Hypothalamus (tissue), 51 donors: Measurements from ENCODE around the gene GPC6.

Source experiments
- DNase-seq, 51 donors: peaks; one replicate each; lab custom pipeline; 2025; lab: John Stamatoyannopoulos, UW

The GPC6 gene

DNA sequence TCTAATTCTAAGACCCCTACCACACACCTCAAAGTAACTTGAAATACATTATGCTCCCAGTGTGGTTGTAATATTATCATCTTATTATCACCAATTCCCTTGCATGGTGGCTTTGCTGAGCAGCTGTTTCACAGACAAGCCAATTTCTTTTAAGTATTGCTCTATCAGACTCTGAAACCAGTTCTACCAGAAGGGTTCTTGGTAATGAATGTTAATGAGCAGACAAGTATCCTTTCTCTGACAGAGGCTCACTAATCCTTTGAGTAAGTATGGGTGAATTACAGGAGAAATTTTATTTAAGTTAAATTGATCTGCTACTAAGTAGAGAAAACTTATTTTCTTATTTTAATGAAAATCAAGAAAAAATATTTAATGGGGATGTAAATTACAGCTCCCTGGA lies 326.0 kb downstream of the GPC6 start:
- DNase-seq: no peak

DNA sequence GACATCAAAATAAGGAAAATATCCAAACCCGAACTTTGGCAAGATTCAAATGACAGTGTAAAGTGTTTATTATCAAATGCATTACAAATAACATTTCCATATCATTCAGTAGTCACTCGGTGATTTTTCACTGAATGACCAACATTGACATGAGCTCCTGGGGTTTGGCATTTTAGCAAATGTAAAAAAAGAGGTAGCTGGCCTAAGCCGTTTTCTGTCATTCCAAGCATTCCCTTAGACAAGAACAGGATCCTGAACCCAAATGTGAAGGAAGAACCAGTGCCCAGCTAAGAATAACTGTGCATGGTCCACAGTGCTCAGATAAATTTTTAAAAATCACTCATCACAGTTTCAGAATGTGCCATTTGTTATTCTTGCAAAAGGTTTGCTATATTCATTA lies 327.9 kb downstream of the GPC6 start:
- no peak for DNase-seq

DNA sequence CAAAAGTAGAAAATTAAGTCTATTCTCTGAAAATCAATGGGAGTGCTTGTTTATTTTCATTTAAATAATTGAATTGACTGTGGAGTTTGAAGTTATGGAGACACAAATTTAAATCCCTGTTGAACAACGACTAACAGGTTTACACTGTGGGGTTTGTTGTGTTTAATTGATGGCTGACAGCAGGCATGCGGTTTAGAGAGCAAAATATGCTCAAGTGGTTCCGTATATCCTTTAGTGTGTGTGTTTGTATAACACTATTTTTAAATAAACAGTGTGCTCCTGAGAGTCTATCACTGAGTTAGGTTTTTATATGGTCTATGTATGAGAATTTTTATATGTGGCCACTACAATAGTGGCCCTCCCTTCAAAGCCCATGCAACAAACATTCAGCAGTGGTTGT lies 332.0 kb downstream of the GPC6 start:
- DNase-seq: no peak

DNA sequence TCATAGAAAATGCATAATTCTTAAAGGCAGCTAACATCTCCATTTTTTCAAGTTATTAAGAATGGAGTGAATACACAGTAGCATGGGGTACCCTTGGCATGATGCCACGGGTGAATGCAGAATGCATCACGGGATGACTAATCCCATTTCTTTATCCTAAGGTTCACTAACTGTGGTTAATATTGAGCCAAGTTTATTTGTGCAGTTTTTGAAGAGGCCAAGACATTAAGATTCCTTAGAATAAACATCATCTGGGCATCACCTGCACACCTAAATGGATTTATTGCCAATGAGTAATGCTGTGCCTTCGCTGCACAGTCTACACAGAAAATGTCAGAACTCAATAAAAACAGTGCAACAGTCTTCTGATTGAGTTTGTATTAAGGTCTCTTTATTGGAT lies 333.1 kb downstream of the GPC6 start:
- no peak for DNase-seq

DNA sequence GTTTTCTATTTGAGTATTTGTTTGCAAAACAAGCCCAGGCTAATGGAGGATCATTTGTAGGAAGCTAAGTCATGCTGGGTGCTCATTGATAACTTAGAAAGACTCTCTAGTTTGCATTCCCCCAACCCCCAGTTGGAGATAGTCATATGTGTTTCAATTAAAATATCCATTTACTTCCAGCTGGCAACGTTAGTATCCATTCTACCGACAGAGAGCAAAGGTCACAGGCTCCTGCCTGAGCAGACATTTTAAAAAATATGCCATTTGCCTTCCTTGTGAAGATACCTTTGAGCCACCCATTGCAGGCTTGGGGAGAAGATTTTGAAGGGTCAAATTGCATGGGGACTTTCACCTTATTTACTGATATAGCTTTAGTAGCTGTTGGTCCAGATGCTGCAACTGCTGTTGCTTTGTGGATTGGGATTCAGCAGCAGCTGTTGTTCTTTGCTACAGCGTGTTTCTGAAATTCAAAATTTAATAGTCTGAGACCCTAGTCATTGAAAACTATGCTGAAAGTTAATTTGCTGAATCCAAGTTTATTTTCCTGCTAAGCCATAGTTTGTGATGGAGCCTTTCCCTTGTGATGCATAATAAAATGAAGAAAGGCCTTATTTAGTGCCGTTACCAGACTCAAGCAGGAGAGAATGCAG lies 335.1 kb downstream of the GPC6 start:
- no peak for DNase-seq

- DNase-seq: no peak
Measured at GRCh38 chr13:93562676-93563075, 336.1 kb downstream of the GPC6 start.

DNA sequence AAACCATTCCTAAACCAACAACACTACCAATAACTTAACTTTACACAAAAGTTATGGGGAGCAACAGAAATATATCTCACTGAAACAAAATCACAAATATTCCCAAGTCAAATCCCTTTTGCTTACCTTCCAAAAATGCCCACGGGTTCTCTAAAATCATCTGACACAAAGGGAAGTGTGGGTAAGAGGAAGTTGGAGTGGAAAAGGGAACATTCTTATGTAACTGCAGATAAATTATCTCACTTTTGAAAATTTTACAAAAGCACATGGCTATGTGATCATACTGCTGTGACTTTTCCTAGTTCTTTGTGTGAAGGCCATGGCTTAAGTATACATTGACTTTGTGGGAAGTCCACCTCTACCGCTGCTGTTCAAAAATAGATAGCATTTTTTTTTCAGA lies 350.5 kb downstream of the GPC6 start:
- no peak for DNase-seq

- no peak for DNase-seq
Measured at GRCh38 chr13:93589788-93590187, 363.2 kb downstream of the GPC6 start.

GRCh38 chr13:93603043-93603442 lies 376.4 kb downstream of the GPC6 start:
- DNase-seq: no peak

- no peak for DNase-seq
Measured at GRCh38 chr13:93614776-93615175, 388.2 kb downstream of the GPC6 start.

GRCh38 chr13:93620181-93620765 lies 393.7 kb downstream of the GPC6 start:
- no peak for DNase-seq

DNA sequence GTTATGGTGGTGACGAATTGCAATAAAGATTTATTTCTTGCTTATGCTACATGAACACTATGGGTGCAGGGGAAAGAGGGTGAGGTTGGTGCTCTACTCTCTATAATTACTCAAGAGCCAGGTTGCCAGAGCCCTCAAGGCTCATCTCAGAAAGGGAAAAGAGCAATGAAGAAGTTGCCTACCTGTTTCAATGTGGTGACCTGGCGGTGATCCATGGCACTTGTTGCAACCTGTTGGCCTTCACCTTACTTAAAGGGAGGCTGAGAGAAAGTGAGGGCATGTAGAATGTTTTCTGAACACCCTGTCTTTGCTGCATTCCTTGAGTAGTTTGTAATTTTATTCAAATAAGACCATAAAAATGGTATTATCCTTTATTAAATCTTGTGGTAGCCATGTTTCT lies 394.4 kb downstream of the GPC6 start:
- no peak for DNase-seq

DNA sequence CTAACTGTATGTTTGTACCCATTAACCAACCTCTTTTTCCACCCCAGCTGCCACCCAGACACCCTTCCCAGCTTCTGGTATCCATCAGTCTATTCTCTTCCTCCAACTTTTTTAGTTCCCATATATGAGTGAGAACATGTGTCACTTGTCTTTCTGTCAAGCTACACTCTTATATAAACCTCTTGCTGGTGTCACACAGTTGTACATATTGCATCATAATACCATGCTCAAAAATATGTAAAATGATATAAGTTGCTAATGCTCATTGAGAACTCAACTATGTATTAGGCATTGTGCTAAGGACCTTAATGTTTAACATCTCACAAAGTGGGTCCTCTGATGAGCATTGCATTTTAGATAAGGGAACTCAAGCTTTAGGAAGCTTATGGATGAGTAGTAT lies 395.4 kb downstream of the GPC6 start:
- no peak for DNase-seq

GRCh38 chr13:93624311-93624777 lies 397.7 kb downstream of the GPC6 start:
- no peak for DNase-seq

DNA sequence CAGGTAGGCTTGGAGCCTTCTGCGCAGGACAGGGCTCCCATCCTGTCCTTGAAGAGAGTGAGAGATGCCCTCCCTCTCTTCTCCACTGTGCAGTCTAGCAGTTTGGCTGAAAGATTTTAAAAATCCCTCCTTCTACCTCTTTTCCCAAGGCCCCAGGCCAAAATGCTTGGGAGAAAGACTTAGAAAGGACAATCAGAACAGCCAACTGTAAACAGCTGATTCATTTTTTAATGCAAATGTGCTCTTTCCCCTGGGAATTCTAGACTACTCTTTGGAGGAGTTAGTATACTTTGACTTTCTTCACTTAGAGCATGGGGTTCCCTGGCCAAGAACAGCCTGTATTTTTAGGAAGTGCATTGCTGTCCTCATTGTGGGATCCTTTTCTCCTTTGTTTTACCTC lies 398.9 kb downstream of the GPC6 start:
- no peak for DNase-seq

- no peak for DNase-seq
Measured at GRCh38 chr13:93628136-93628797, 401.7 kb downstream of the GPC6 start.

DNA sequence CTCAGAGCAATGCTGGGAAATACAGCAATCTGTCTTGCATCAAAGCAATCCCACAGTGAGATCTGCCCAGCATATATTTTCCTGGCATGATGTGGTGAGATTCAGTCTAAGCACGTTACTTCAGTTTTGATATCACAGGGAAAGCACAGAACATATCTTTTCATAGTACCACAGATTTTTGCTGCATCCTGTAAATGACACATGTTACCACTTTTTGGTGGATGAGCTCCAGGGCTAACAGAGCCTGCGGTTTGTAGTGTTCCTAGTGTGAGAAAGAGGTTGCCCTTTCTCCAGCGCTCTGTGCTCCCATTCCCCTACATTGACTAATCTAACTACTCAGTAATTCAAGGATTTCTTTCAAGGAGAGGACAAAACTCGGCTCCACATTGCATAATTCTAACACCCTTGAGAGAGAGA lies 409.0 kb downstream of the GPC6 start:
- no peak for DNase-seq

DNA sequence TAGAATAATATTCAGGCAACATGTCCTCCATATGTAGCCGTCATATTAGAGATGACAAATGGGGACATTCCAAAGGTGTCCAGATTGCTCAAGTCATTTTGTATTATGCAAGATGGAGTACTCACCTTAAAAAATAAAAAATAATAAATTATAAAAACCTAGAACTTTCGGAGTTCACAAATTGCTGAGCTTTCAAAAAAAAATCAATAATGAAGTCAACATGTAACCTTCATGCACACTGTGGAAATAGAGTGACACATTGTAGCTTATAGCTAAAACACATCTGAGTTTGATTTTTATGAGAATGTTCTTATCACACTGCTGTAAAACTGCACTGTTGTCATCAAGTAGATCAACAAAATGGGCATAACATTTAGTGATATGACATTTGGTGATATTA lies 411.2 kb downstream of the GPC6 start:
- no peak for DNase-seq

- no peak for DNase-seq
Measured at GRCh38 chr13:93640452-93640851, 413.8 kb downstream of the GPC6 start.

- DNase-seq: no peak
Measured at GRCh38 chr13:93646245-93646644, 419.6 kb downstream of the GPC6 start.

- DNase-seq: no peak
Measured at GRCh38 chr13:93649496-93649895, 422.9 kb downstream of the GPC6 start.

DNA sequence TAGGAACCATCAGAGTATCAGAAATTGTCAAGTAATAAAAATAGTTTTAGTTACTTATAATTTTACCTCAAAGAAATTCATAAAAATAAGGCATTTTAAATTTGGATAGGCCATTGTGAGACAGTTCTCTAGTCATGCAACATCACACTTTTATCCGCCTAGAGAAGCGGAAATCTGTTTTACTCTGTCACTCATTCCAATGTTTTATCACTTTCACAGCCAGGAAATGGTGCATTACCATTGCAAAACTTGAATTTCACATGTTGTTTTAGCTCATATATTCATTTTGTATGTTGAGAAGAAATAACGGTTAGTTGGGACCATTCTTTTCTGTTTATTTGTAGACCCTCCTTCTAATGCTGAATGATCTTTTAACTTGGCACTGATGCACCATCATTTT lies 427.2 kb downstream of the GPC6 start:
- no peak for DNase-seq
